OCI-LY7 (cell line): ENCODE measurements around the gene ATG4B.
A peak's percentile ranks its signal among the peaks of the same experiment; 100 is the strongest.

Source experiments
- CTCF ChIP-seq: fragments of 200-600 bp; sonication (generic); conservative IDR thresholded peaks from 2 replicates; pipeline ENCODE4 v1.5.1; 2014; ENCODE audit warnings: mild to moderate bottlenecking, antibody characterized with exemption, low read length, moderate library complexity, mixed read lengths
- EZH2phosphoT487 ChIP-seq: fragments of 200-600 bp; sonication (generic); IDR thresholded peaks from 2 replicates; pipeline ENCODE4 v1.6.1; 2018; ENCODE audit warnings: low read depth, borderline replicate concordance, mild to moderate bottlenecking, mixed run types, antibody characterized with exemption, low read length, moderate library complexity, mixed read lengths

- TF ChIP-seq CTCF (peak; percentile 54), EZH2phosphoT487 (no peak)
Measured at GRCh38 chr2:241595600-241596140, 41.8 kb upstream of the ATG4B start.
